OCI-LY7 (cell line): ENCODE data around the gene TECPR2. TPM values are rescaled to one million over a fixed set of nuclear protein-coding genes. Genes with fewer than 3 reads are reported as not detected.
A peak's percentile ranks its signal among the peaks of the same experiment; 100 is the strongest.

Experiments used
- BruUV-seq: library from RNA; stranded (reverse); fragments of 400-500 nt; replicated peaks from 2 replicates; lab custom pipeline; 2021; lab: Mats Ljungman, UMichigan
- CTCF ChIA-PET: fragments of 300-600 bp; sonication (Branson Sonifier 250); formaldehyde crosslinking; loops from one replicate; lab custom pipeline; 2022; ENCODE audit warnings: antibody characterized with exemption; ENCODE audit not compliant: unreplicated experiment; lab: Charles Lee
- POLR2A ChIA-PET: fragments of 300-600 bp; sonication (Branson Sonifier 250); formaldehyde crosslinking; loops from one replicate; lab custom pipeline; 2022; ENCODE audit warnings: antibody characterized with exemption; lab: Charles Lee
- DNase-seq: peaks from one replicate; pipeline ENCODE4 v3.0.0-alpha.2; 2015; ENCODE audit warnings: low spot score
- H2AFZ ChIP-seq: fragments of 200-600 bp; sonication (generic), shearing (Covaris generic); 2 replicates; pipeline ENCODE4 v1.6.1; 2014; ENCODE audit warnings: mild to moderate bottlenecking, antibody characterized with exemption, low read length, moderate library complexity
- H3K27ac ChIP-seq: fragments of 200-600 bp; sonication (generic); 2 replicates; pipeline ENCODE4 v1.5.1; 2014; ENCODE audit warnings: mixed run types, low read depth, mild to moderate bottlenecking, moderate library complexity, low read length, inconsistent platforms; ENCODE audit not compliant: poor library complexity, severe bottlenecking
- H3K36me3 ChIP-seq: fragments of 200-600 bp; sonication (generic); 2 replicates; pipeline ENCODE4 v1.6.1; 2014; ENCODE audit warnings: mild to moderate bottlenecking, antibody characterized with exemption, low read length, moderate library complexity, mixed read lengths; ENCODE audit not compliant: insufficient read depth
- H3K4me1 ChIP-seq: fragments of 200-600 bp; sonication (generic); 2 replicates; pipeline ENCODE4 v1.5.1; 2014; ENCODE audit warnings: mild to moderate bottlenecking, low read length; ENCODE audit not compliant: insufficient read depth, poor library complexity, severe bottlenecking
- H3K4me2 ChIP-seq: fragments of 200-600 bp; sonication (generic); 2 replicates; pipeline ENCODE4 v1.6.1; 2014; ENCODE audit warnings: mild to moderate bottlenecking, low read length
- H3K4me3 ChIP-seq: fragments of 200-600 bp; sonication (generic); 2 replicates; pipeline ENCODE4 v1.5.1; 2014; ENCODE audit warnings: mild to moderate bottlenecking, low read depth, low read length; ENCODE audit not compliant: poor library complexity, severe bottlenecking
- H3K79me2 ChIP-seq: fragments of 200-600 bp; sonication (generic); 2 replicates; pipeline ENCODE4 v1.6.1; 2016; ENCODE audit warnings: low read depth, mild to moderate bottlenecking, low read length, moderate library complexity, mixed read lengths; ENCODE audit not compliant: insufficient read depth
- H3K9me2 ChIP-seq: fragments of 200-600 bp; sonication (generic); 2 replicates; pipeline ENCODE4 v1.6.1; 2016; ENCODE audit warnings: mild to moderate bottlenecking, low read length, mixed read lengths; ENCODE audit not compliant: insufficient read depth
- H3K9me3 ChIP-seq: fragments of 200-600 bp; sonication (generic); 2 replicates; pipeline ENCODE4 v1.6.1; 2014; ENCODE audit warnings: mild to moderate bottlenecking, mixed run types, low read length, mixed read lengths
- H4K20me1 ChIP-seq: fragments of 200-600 bp; sonication (generic); 2 replicates; pipeline ENCODE4 v1.6.1; 2014; ENCODE audit warnings: mild to moderate bottlenecking, antibody characterized with exemption, low read length, moderate library complexity, mixed read lengths; ENCODE audit not compliant: insufficient read depth
- CTCF ChIP-seq: fragments of 200-600 bp; sonication (generic); conservative IDR thresholded peaks from 2 replicates; pipeline ENCODE4 v1.5.1; 2014; ENCODE audit warnings: mild to moderate bottlenecking, antibody characterized with exemption, low read length, moderate library complexity, mixed read lengths
- EZH2phosphoT487 ChIP-seq: fragments of 200-600 bp; sonication (generic); IDR thresholded peaks from 2 replicates; pipeline ENCODE4 v1.6.1; 2018; ENCODE audit warnings: low read depth, borderline replicate concordance, mild to moderate bottlenecking, mixed run types, antibody characterized with exemption, low read length, moderate library complexity, mixed read lengths
- intact Hi-C: fragments of 100-400 bp; cut with micrococcal nuclease; formaldehyde crosslinking; loops from one replicate; pipeline ENCODE4 v1.10.0; 2022; ENCODE audit not compliant: unreplicated experiment
- total RNA-seq, 2 experiments: library from RNA; depleted of rRNA in 1 of 2; stranded (reverse); fragments of >200 nt in 1 of 2; shearing (Covaris generic) in 1 of 2; gene quantifications; 2 replicates each; pipeline ENCODE4 v1.2.3, GENCODE V29; 2014 to 2022

Gene TECPR2
- total RNA-seq, 2 experiments from 2014 or later: 5.3 to 12.7 TPM

GRCh38 chr14:102500713-102501112 lies 138.0 kb downstream of the TECPR2 start:
- POLR2A ChIA-PET: no interaction called here
- no peaks in the 10 kb centered on the region for H3K9me3 ChIP-seq
- CTCF ChIA-PET: no interaction called here
- H3K36me3 ChIP-seq: no peaks in the 10 kb centered on the region
- H4K20me1 ChIP-seq: no peaks in the 10 kb centered on the region
- H3K9me2 ChIP-seq: no peaks in the 10 kb centered on the region
- H3K4me2 ChIP-seq: no peak overlapping the region
- DNase-seq: no peak
- no peaks in the 10 kb centered on the region for H3K79me2 ChIP-seq
- H3K27ac ChIP-seq: no peak overlapping the region
- TF ChIP-seq CTCF (no peak), EZH2phosphoT487 (no peak)
- no TSS peak for BruUV-seq
- no peaks in the 10 kb centered on the region for H3K4me1 ChIP-seq
- intact Hi-C loops: no loop called here
- H2AFZ ChIP-seq: no peak overlapping the region
- H3K4me3 ChIP-seq: no peak overlapping the region

- peak; percentile 65 for TF ChIP-seq CTCF
- no peak for TF ChIP-seq EZH2phosphoT487
- H3K4me3 ChIP-seq: no peak overlapping the region
- H3K79me2 ChIP-seq: no peaks in the 10 kb centered on the region
- no peaks in the 10 kb centered on the region for H3K36me3 ChIP-seq
- no peaks in the 10 kb centered on the region for H3K9me3 ChIP-seq
- CTCF ChIA-PET: no interaction called here
- POLR2A ChIA-PET: interaction anchor here (0.6 kb wide), 1 partner anchor 150 kb away, joined by 3 read pairs; no protein-coding TSS in a partner anchor
- H3K4me2 ChIP-seq: no peak overlapping the region
- BruUV-seq: no TSS peak
- H3K9me2 ChIP-seq: no peaks in the 10 kb centered on the region
- no peak overlapping the region for H2AFZ ChIP-seq
- intact Hi-C loops: no loop called here
- DNase-seq: peak; percentile 20
- no peaks in the 10 kb centered on the region for H4K20me1 ChIP-seq
- H3K4me1 ChIP-seq: no peaks in the 10 kb centered on the region
- H3K27ac ChIP-seq: no peak overlapping the region
Measured at GRCh38 chr14:102501751-102502315, 139.1 kb downstream of the TECPR2 start.

- H2AFZ ChIP-seq: no peak overlapping the region
- H4K20me1 ChIP-seq: no peaks in the 10 kb centered on the region
- no peak overlapping the region for H3K27ac ChIP-seq
- H3K4me1 ChIP-seq: no peaks in the 10 kb centered on the region
- H3K4me3 ChIP-seq: no peak overlapping the region
- POLR2A ChIA-PET: interaction anchor here (0.6 kb wide), 1 partner anchor 16 kb away, joined by 3 read pairs; no protein-coding TSS in a partner anchor
- H3K79me2 ChIP-seq: no peaks in the 10 kb centered on the region
- no peak overlapping the region for H3K4me2 ChIP-seq
- no peaks in the 10 kb centered on the region for H3K9me3 ChIP-seq
- H3K36me3 ChIP-seq: no peaks in the 10 kb centered on the region
- DNase-seq: no peak
- CTCF ChIA-PET: no interaction called here
- TF ChIP-seq CTCF (no peak), EZH2phosphoT487 (no peak)
- intact Hi-C loops: no loop called here
- no peaks in the 10 kb centered on the region for H3K9me2 ChIP-seq
- BruUV-seq: no TSS peak
Measured at GRCh38 chr14:102502571-102502970, 139.8 kb downstream of the TECPR2 start.
